ENCODE results near the gene DYNC1H1.
A peak's percentile ranks its signal among the peaks of the same experiment; 100 is the strongest.

Gene DYNC1H1

GRCh38 chr14:101972126-101972866 lies 7.9 kb downstream of the DYNC1H1 start (continued):
- no peak for TF ChIP-seq MEIS1 (CRISPR knock-in tag; IDR thresholded peaks at IDR 0.05; ENCODE audit: borderline replicate concordance)
- TF ChIP-seq ZIC2 (tag by site-specific recombination; IDR thresholded peaks at IDR 0.05) = peak; percentile 56
- TF ChIP-seq ZSCAN16 (tag by site-specific recombination; IDR thresholded peaks at IDR 0.05) = no peak
- peak; percentile 99 for TF ChIP-seq IKZF3 (tag by site-specific recombination; IDR thresholded peaks at IDR 0.05)
- TF ChIP-seq HOXD13 (CRISPR knock-in tag; IDR thresholded peaks at IDR 0.05; ENCODE audit: borderline replicate concordance) = no peak
- no peak for TF ChIP-seq ZSCAN5A (tag by site-specific recombination; IDR thresholded peaks at IDR 0.05)
- TF ChIP-seq KLF7 (tag by site-specific recombination; IDR thresholded peaks at IDR 0.05; ENCODE audit: borderline replicate concordance) = peak; percentile 56; the same call in 1 of the 2 replicates
- TF ChIP-seq BCL6B (tag by site-specific recombination; IDR thresholded peaks at IDR 0.05) = no peak
- peak; percentile 61 for TF ChIP-seq ZNF335 (tag by site-specific recombination; conservative IDR thresholded peaks at IDR 0.05)
- TF ChIP-seq ZBTB10 (tag by site-specific recombination; IDR thresholded peaks at IDR 0.05) = no peak
- TF ChIP-seq ZNF549 (tag by site-specific recombination; IDR thresholded peaks at IDR 0.05) = no peak
- no peak for TF ChIP-seq ZNF830 (tag by site-specific recombination; IDR thresholded peaks at IDR 0.05; ENCODE audit: low read depth)
- TF ChIP-seq ZNF76 (tag by site-specific recombination; IDR thresholded peaks at IDR 0.05; ENCODE audit: borderline replicate concordance, low read depth) = no peak
- no peak for TF ChIP-seq ZNF202 (tag by site-specific recombination; IDR thresholded peaks at IDR 0.05; ENCODE audit: borderline replicate concordance)
- TF ChIP-seq ZNF488 (tag by site-specific recombination; IDR thresholded peaks at IDR 0.05) = no peak
- TF ChIP-seq ZNF514 (tag by site-specific recombination; IDR thresholded peaks at IDR 0.05) = no peak
- TF ChIP-seq ZNF843 (tag by site-specific recombination; IDR thresholded peaks at IDR 0.05) = peak; percentile 43; the same call in 1 of the 2 replicates
- no peak for TF ChIP-seq ZNF513 (tag by site-specific recombination; IDR thresholded peaks at IDR 0.05)
- TF ChIP-seq HOXC10 (CRISPR knock-in tag; IDR thresholded peaks at IDR 0.05) = no peak
- TF ChIP-seq ZBTB26 (tag by site-specific recombination; optimal IDR thresholded peaks at IDR 0.05) = peak; percentile 20
- TF ChIP-seq PBX3 (CRISPR knock-in tag; IDR thresholded peaks at IDR 0.05) = no peak
- TF ChIP-seq ZNF391 (tag by site-specific recombination; IDR thresholded peaks at IDR 0.05; ENCODE audit: borderline replicate concordance, low read depth) = no peak
- peak; percentile 48; the same call in 1 of the 2 replicates for TF ChIP-seq ZFP37 (tag by site-specific recombination; IDR thresholded peaks at IDR 0.05)
- no peak for TF ChIP-seq ZNF571 (tag by site-specific recombination; IDR thresholded peaks at IDR 0.05)
- TF ChIP-seq ZBTB20 (tag by site-specific recombination; IDR thresholded peaks at IDR 0.05) = 0 out of 2 replicates have a peak, but pooled peaks have one; percentile 40
- no peak for TF ChIP-seq ZNF19 (tag by site-specific recombination; IDR thresholded peaks at IDR 0.05; ENCODE audit: low read depth)
- peak; percentile 96 for TF ChIP-seq ZEB2 (tag by site-specific recombination; IDR thresholded peaks at IDR 0.05)
- no peak for TF ChIP-seq ZNF626 (tag by site-specific recombination; IDR thresholded peaks at IDR 0.05)
- no peak for TF ChIP-seq ZNF521 (tag by site-specific recombination; IDR thresholded peaks at IDR 0.05)
- no peak for TF ChIP-seq ZNF621 (tag by site-specific recombination; IDR thresholded peaks at IDR 0.05)
